Gastroesophageal sphincter (tissue), 3 donors: Measurements from ENCODE around the gene RIPOR3.

Experiments
- CTCF ChIP-seq, 4 experiments: fragments of 200-600 bp in 2 of 4; fragments of 450-650 bp in 2 of 4; sonication (generic) in 1 of 4; IDR thresholded peaks; one replicate each; pipeline ENCODE4 v1.5.1; 2017 to 2019; ENCODE audit warnings: antibody characterized with exemption in 4 of 4, mild to moderate bottlenecking in 2 of 4, moderate library complexity in 2 of 4
- POLR2A ChIP-seq, 2 donors: fragments of 450-650 bp; IDR thresholded peaks; one replicate each; pipeline ENCODE4 v1.6.1; 2017; ENCODE audit warnings: antibody characterized with exemption in 2 of 2, mild to moderate bottlenecking in 2 of 2, moderate library complexity in 1 of 2
- POLR2AphosphoS5 ChIP-seq: sonication (generic); formaldehyde crosslinking; IDR thresholded peaks from one replicate; pipeline ENCODE4 v1.6.1; 2017; ENCODE audit warnings: antibody characterized with exemption

- TF ChIP-seq POLR2A (IDR thresholded peaks at IDR 0.05), result no peak
- no peak for TF ChIP-seq CTCF (IDR thresholded peaks at IDR 0.05)
- TF ChIP-seq POLR2AphosphoS5, result no peak
Observed at GRCh38 chr20:50565871-50566270, 125.5 kb downstream of the RIPOR3 start.
